Measurements from ENCODE around the gene VPS45. TPM values are rescaled to one million over a fixed set of nuclear protein-coding genes. Genes with fewer than 3 reads are reported as not detected.

Gene VPS45
- total and polyA plus RNA-seq, 2 of the 13 experiments (the other 11 are each of a cell fraction or from before 2014, with no cell fraction given): 15.2 to 25.2 TPM

GRCh38 chr1:150150133-150151021, 82.8 kb downstream of the VPS45 start (continued):
- TF ChIP-seq KDM2A (CRISPR knock-in tag; IDR thresholded peaks at IDR 0.05; ENCODE audit: borderline replicate concordance, low read depth) (0 out of 2 replicates have a peak, but pooled peaks have one; percentile 36), PHF21A (CRISPR knock-in tag; IDR thresholded peaks at IDR 0.05) (no peak; the same call in 1 of the 2 replicates), KMT2A (CRISPR knock-in tag; IDR thresholded peaks at IDR 0.05) (no peak), ELK4 (CRISPR knock-in tag; IDR thresholded peaks at IDR 0.05; ENCODE audit: borderline replicate concordance) (no peak), GRHL1 (CRISPR knock-in tag; conservative IDR thresholded peaks at IDR 0.05) (no peak), ATF7-NPFF (CRISPR knock-in tag; IDR thresholded peaks at IDR 0.05; ENCODE audit: low read depth) (0 out of 2 replicates have a peak, but pooled peaks have one; percentile 7), HOXA5 (CRISPR knock-in tag; IDR thresholded peaks at IDR 0.05) (0 out of 2 replicates have a peak, but pooled peaks have one; percentile 24), ZNF451 (CRISPR knock-in tag; IDR thresholded peaks at IDR 0.05) (no peak), PRDM10 (CRISPR knock-in tag; IDR thresholded peaks at IDR 0.05; ENCODE audit: low read depth) (no peak), NAIF1 (CRISPR knock-in tag; IDR thresholded peaks at IDR 0.05; ENCODE audit: borderline replicate concordance) (no peak), SNRNP70 (IDR thresholded peaks at IDR 0.05; ENCODE audit: low read depth, low read length) (no peak), ZNF331 (CRISPR knock-in tag; IDR thresholded peaks at IDR 0.05) (0 out of 2 replicates have a peak, but pooled peaks have one; percentile 8), ARHGAP35 (CRISPR knock-in tag; IDR thresholded peaks at IDR 0.05; ENCODE audit: borderline replicate concordance) (no peak), FOXP4 (CRISPR knock-in tag; IDR thresholded peaks at IDR 0.05) (no peak), ISL2 (CRISPR knock-in tag; IDR thresholded peaks at IDR 0.05) (no peak), RBM39 (IDR thresholded peaks at IDR 0.05; ENCODE audit: low read depth, low read length, poor library complexity, severe bottlenecking) (peak; percentile 60), ZNF496 (CRISPR knock-in tag; IDR thresholded peaks at IDR 0.05; ENCODE audit: insufficient replicate concordance) (no peak), NFRKB (IDR thresholded peaks at IDR 0.05) (no peak), HNRNPK (IDR thresholded peaks at IDR 0.05; ENCODE audit: low read depth, low read length, poor library complexity, severe bottlenecking) (peak; percentile 56)

Measured in HepG2 (cell line).